SU-DHL-6 (cell line): ENCODE results near the gene LETM1.

Experiments
- CTCF ChIP-seq: fragments of 200-600 bp; sonication (generic); IDR thresholded peaks from one replicate; pipeline ENCODE4 v1.5.1; 2017; ENCODE audit warnings: antibody characterized with exemption, mild to moderate bottlenecking, low read length, moderate library complexity; ENCODE audit not compliant: insufficient read depth, poor library complexity, severe bottlenecking
- EZH2phosphoT487 ChIP-seq: fragments of 200-600 bp; sonication (generic), shearing (Covaris generic); conservative IDR thresholded peaks from 2 replicates; pipeline ENCODE4 v1.6.1; 2018; ENCODE audit warnings: mild to moderate bottlenecking, antibody characterized with exemption, low read length, moderate library complexity, mixed read lengths

- no peak for TF ChIP-seq CTCF
- TF ChIP-seq EZH2phosphoT487 = no peak
Measured at GRCh38 chr4:1804638-1805492, 51.1 kb downstream of the LETM1 start.
